HepG2 (cell line): ENCODE measurements around the gene PA2G4. TPM values are rescaled to one million over a fixed set of nuclear protein-coding genes. Genes with fewer than 3 reads are reported as not detected.
A peak's percentile ranks its signal among the peaks of the same experiment; 100 is the strongest.

ENCODE experiments used
- ATF6 ChIP-seq: sonication (generic); formaldehyde crosslinking; conservative IDR thresholded peaks from 2 replicates; pipeline ENCODE4 v1.4.0; 2020; ENCODE audit warnings: missing genetic modification reagents
- CSRNP2 ChIP-seq: sonication (generic); formaldehyde crosslinking; conservative IDR thresholded peaks from 2 replicates; pipeline ENCODE4 v1.8.0; 2022; ENCODE audit warnings: low read depth, missing genetic modification reagents
- FOXP4 ChIP-seq: sonication (generic); formaldehyde crosslinking; IDR thresholded peaks from 2 replicates; pipeline ENCODE4 v1.4.0; 2020; ENCODE audit warnings: missing genetic modification reagents
- JUNB ChIP-seq: sonication (generic); formaldehyde crosslinking; IDR thresholded peaks from 2 replicates; pipeline ENCODE4 v1.8.0; 2022; ENCODE audit warnings: missing genetic modification reagents, mild to moderate bottlenecking, borderline replicate concordance
- KDM6A ChIP-seq: IDR thresholded peaks from 2 replicates; pipeline ENCODE4 v1.6.1; 2016; ENCODE audit warnings: low read depth
- POLR2A ChIP-seq, 2 experiments: IDR thresholded peaks; 2 replicates each; pipeline ENCODE4 v1.6.1; 2011; ENCODE audit warnings: low read depth in 2 of 2, low read length in 2 of 2, mild to moderate bottlenecking in 1 of 2, moderate library complexity in 1 of 2; ENCODE audit not compliant: insufficient read depth in 1 of 2
- SKIL ChIP-seq: sonication (generic); formaldehyde crosslinking; IDR thresholded peaks from 2 replicates; pipeline ENCODE4 v1.8.0; 2022; ENCODE audit warnings: missing genetic modification reagents, mild to moderate bottlenecking, moderate library complexity, borderline replicate concordance
- TGIF2 ChIP-seq: IDR thresholded peaks from 2 replicates; pipeline ENCODE4 v1.6.1; 2016; ENCODE audit warnings: control low read depth, missing compliant biosample characterization
- U2AF1 ChIP-seq: fragments of 200-400 bp; formaldehyde crosslinking; optimal IDR thresholded peaks from 2 replicates; pipeline ENCODE3; 2017; ENCODE audit warnings: mild to moderate bottlenecking, low read depth, low read length
- ZNF234 ChIP-seq: sonication (generic); formaldehyde crosslinking; conservative IDR thresholded peaks from 2 replicates; pipeline ENCODE4 v1.5.1; 2020; ENCODE audit warnings: mild to moderate bottlenecking, missing genetic modification reagents
- ZNF292 ChIP-seq: sonication (generic); formaldehyde crosslinking; IDR thresholded peaks from 2 replicates; pipeline ENCODE4 v1.8.1; 2022; ENCODE audit warnings: mild to moderate bottlenecking, low read depth, missing genetic modification reagents, borderline replicate concordance
- ZNF337 ChIP-seq: sonication (generic); formaldehyde crosslinking; IDR thresholded peaks from 2 replicates; pipeline ENCODE4 v1.5.1; 2020; ENCODE audit warnings: missing genetic modification reagents, low read depth, mild to moderate bottlenecking, borderline replicate concordance
- ZNF614 ChIP-seq: IDR thresholded peaks from 2 replicates; pipeline ENCODE4 v1.6.1; 2018; ENCODE audit warnings: missing biosample characterization, missing genetic modification reagents, inconsistent platforms, borderline replicate concordance
- ZNF687 ChIP-seq: sonication (generic); formaldehyde crosslinking; IDR thresholded peaks from 2 replicates; pipeline ENCODE4 v1.5.1; 2020; ENCODE audit warnings: mild to moderate bottlenecking, missing genetic modification reagents, moderate library complexity
- polyA plus RNA-seq, 8 experiments: library from polyadenylated mRNA; depleted of rRNA in 3 of 8; stranded (reverse) in 7 of 8; unstranded in 1 of 8; fragments of >200 nt; fragmentation: Illumina TruSeq in 4 of 8; extraction: Trizol in 4 of 8; gene quantifications; 2 replicates each; pipeline versions ENCODE4 v1.2.1 to v1.2.3, GENCODE V29; 2011 to 2016; ENCODE audit warnings: low read depth in 4 of 8, missing spikeins in 1 of 8, mixed read lengths in 1 of 8; ENCODE audit not compliant: insufficient read depth in 1 of 8
- total RNA-seq, 5 experiments: library from RNA; depleted of rRNA; stranded (reverse); fragments of >200 nt; fragmentation: Illumina TruSeq; extraction: Trizol; gene quantifications; 2 replicates each; pipeline ENCODE4 v1.2.3, GENCODE V29; 2016; ENCODE audit warnings: low read depth in 1 of 5

Gene PA2G4
- total and polyA plus RNA-seq, 2 of the 13 experiments (the other 11 are each of a cell fraction or from before 2014, with no cell fraction given), result 147 to 240 TPM

- TF ChIP-seq CSRNP2 (no peak), TGIF2 (peak; percentile 65), JUNB (CRISPR knock-in tag) (peak; percentile 75), U2AF1 (peak; percentile 14), ZNF614 (CRISPR knock-in tag) (no peak), KDM6A (CRISPR knock-in tag) (no peak), ZNF337 (CRISPR knock-in tag) (no peak), POLR2A (IDR thresholded peaks at IDR 0.05; ENCODE audit: insufficient read depth in 1 of 2, low read depth in 2 of 2, low read length in 2 of 2) (peak in 1 of 2 experiments; percentile 82), SKIL (CRISPR knock-in tag) (peak; percentile 61; the same call in 1 of the 2 replicates), ZNF292 (CRISPR knock-in tag) (peak; percentile 55; the same call in 1 of the 2 replicates), ZNF234 (CRISPR knock-in tag) (peak; percentile 91; the same call in 1 of the 2 replicates), ZNF687 (CRISPR knock-in tag) (peak; percentile 83), ATF6 (CRISPR knock-in tag) (no peak), FOXP4 (CRISPR knock-in tag) (peak; percentile 84)
Measured at GRCh38 chr12:56079723-56080555, 24.4 kb upstream of the PA2G4 start, which contains the start of gene ERBB3 (continued).
